ENCODE measurements around the gene ZNF296. TPM values are rescaled to one million over a fixed set of nuclear protein-coding genes. Genes with fewer than 3 reads are reported as not detected.

Gene ZNF296
- total RNA-seq, 1 experiment from 2014 or later = 9.2 TPM

GRCh38 chr19:45100846-45101252, 24.6 kb upstream of the ZNF296 start:
- no peaks in the 10 kb centered on the region for H3K27me3 ChIP-seq (ENCODE audit: insufficient read depth, low read length)
- H3K9me2 ChIP-seq (ENCODE audit: insufficient read depth) = no peaks in the 10 kb centered on the region
- peaks cover 3 to 25% of the 10 kb centered on the region in 2 experiments; a peak in 3 of 4 replicates for H3K4me1 ChIP-seq (ENCODE audit: control insufficient read depth in 1 of 2, insufficient read depth in 2 of 2, low read length in 2 of 2)
- ATAC-seq = no peak
- TF ChIP-seq POLR2AphosphoS5 (IDR thresholded peaks at IDR 0.05; ENCODE audit: low read depth, low read length) (no peak), EZH2 (IDR thresholded peaks at IDR 0.05) (no peak), FOSL1 (IDR thresholded peaks at IDR 0.05; ENCODE audit: low read depth) (no peak)
- POLR2A ChIA-PET = interaction anchor here (1.0 kb wide), 1 partner anchor 9 kb away, joined by 3 read pairs; no protein-coding TSS in a partner anchor
- DNase-seq (ENCODE audit: low read depth, low spot score) = no peak
- RAD21 ChIA-PET (ENCODE audit: low non-redundant PET in 1 of 2, low total read pairs in 2 of 2, uncharacterized antibody in 2 of 2, unreplicated experiment in 2 of 2) = no interaction called here
- peaks cover 98% of the 10 kb centered on the region for H3K79me2 ChIP-seq (ENCODE audit: insufficient read depth, low read length)
- H3K4me2 ChIP-seq (ENCODE audit: low read length) = no peak overlapping the region
- H3K9ac ChIP-seq (ENCODE audit: low read length) = no peak overlapping the region
- H3K27ac ChIP-seq (ENCODE audit: low read depth, low read length) = no peak overlapping the region
- no peak overlapping the region for H3K4me3 ChIP-seq (replicated peaks in 1 of 2; ENCODE audit: low read depth in 1 of 2, low read length in 2 of 2)
- no peak overlapping the region for H2AFZ ChIP-seq (ENCODE audit: low read depth, low read length, poor library complexity, severe bottlenecking)
- BruUV-seq (replicated peaks) = no TSS peak
- H3K36me3 ChIP-seq (ENCODE audit: control insufficient read depth in 1 of 2, insufficient read depth in 2 of 2, low read length in 2 of 2) = no peaks in the 10 kb centered on the region
- no peaks in the 10 kb centered on the region; the same call in 1 of the 2 replicates for H4K20me1 ChIP-seq (ENCODE audit: insufficient read depth)
- intact Hi-C loops (cut with micrococcal nuclease) = no loop called here
- H3K9me3 ChIP-seq (ENCODE audit: control insufficient read depth in 1 of 2, insufficient read depth in 1 of 2, low read depth in 1 of 2, low read length in 2 of 2) = no peaks in the 10 kb centered on the region
- CTCF ChIA-PET = no interaction called here

DNA sequence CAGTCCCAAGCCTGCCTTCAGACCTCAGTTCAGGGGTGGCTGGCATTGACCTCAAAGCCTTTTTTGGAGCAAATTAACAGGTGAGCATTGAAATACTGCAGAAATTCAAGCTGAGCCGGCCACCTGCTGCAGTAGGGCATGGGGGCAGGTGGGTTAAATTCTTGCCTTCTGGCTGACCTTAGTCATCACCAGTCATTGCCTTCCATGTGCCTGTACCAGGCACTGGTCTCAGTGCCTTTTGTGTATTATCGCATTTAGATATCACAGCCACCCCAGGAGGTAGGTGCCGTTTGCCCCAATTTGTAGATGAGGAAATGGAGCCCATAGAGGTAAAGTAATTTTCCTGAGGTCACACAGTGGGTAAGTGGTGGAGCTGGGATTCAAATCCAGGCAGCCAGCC, 23.9 kb upstream of the ZNF296 start:
- CTCF ChIA-PET = no interaction called here
- intact Hi-C loops (cut with micrococcal nuclease) = no loop called here
- no peak overlapping the region for H3K27ac ChIP-seq (ENCODE audit: low read depth, low read length)

More for the DNA sequence above, 23.9 kb upstream of the ZNF296 start:
- POLR2A ChIA-PET = no interaction called here
- no peaks in the 10 kb centered on the region for H3K9me3 ChIP-seq (ENCODE audit: control insufficient read depth in 1 of 2, insufficient read depth in 1 of 2, low read depth in 1 of 2, low read length in 2 of 2)
- H3K4me2 ChIP-seq (ENCODE audit: low read length) = no peak overlapping the region
- DNase-seq (ENCODE audit: low read depth, low spot score) (no peak), ATAC-seq (no peak)
- TF ChIP-seq EZH2phosphoT487 (IDR thresholded peaks at IDR 0.05; ENCODE audit: borderline replicate concordance) (no peak), ELF1 (IDR thresholded peaks at IDR 0.05; ENCODE audit: borderline replicate concordance, low read depth) (no peak), EZH2 (IDR thresholded peaks at IDR 0.05) (no peak), CEBPB (IDR thresholded peaks at IDR 0.05; ENCODE audit: low read depth) (no peak), FOSL1 (IDR thresholded peaks at IDR 0.05; ENCODE audit: low read depth) (no peak), ATF3 (IDR thresholded peaks at IDR 0.05) (no peak), SIN3A (IDR thresholded peaks at IDR 0.05; ENCODE audit: low read depth) (no peak), ZFX (IDR thresholded peaks at IDR 0.05) (no peak), EGR1 (IDR thresholded peaks at IDR 0.05; ENCODE audit: low read depth) (no peak), ZNF274 (IDR thresholded peaks at IDR 0.05; ENCODE audit: low read depth, low read length) (no peak), SRF (IDR thresholded peaks at IDR 0.05; ENCODE audit: low read depth) (no peak), YY1 (IDR thresholded peaks at IDR 0.05; ENCODE audit: extremely low read depth, insufficient replicate concordance, low read depth, low read length) (no peak), CBX3 (IDR thresholded peaks at IDR 0.05; ENCODE audit: low read depth) (no peak), JUND (IDR thresholded peaks at IDR 0.05) (no peak)
- TF ChIP-seq, protein P1, sequence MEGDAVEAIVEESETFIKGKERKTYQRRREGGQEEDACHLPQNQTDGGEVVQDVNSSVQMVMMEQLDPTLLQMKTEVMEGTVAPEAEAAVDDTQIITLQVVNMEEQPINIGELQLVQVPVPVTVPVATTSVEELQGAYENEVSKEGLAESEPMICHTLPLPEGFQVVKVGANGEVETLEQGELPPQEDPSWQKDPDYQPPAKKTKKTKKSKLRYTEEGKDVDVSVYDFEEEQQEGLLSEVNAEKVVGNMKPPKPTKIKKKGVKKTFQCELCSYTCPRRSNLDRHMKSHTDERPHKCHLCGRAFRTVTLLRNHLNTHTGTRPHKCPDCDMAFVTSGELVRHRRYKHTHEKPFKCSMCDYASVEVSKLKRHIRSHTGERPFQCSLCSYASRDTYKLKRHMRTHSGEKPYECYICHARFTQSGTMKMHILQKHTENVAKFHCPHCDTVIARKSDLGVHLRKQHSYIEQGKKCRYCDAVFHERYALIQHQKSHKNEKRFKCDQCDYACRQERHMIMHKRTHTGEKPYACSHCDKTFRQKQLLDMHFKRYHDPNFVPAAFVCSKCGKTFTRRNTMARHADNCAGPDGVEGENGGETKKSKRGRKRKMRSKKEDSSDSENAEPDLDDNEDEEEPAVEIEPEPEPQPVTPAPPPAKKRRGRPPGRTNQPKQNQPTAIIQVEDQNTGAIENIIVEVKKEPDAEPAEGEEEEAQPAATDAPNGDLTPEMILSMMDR (IDR thresholded peaks at IDR 0.05 in 2 of 3, conservative IDR thresholded peaks at IDR 0.05 in 1 of 3; ENCODE audit: borderline replicate concordance in 1 of 3, insufficient read depth in 1 of 3, low read depth in 2 of 3, low read length in 2 of 3) = no peak
- TF ChIP-seq, protein P2, sequence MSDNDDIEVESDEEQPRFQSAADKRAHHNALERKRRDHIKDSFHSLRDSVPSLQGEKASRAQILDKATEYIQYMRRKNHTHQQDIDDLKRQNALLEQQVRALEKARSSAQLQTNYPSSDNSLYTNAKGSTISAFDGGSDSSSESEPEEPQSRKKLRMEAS (IDR thresholded peaks at IDR 0.05) = no peak
- H3K4me1 ChIP-seq (ENCODE audit: control insufficient read depth in 1 of 2, insufficient read depth in 2 of 2, low read length in 2 of 2) = peaks cover 3 to 25% of the 10 kb centered on the region in 2 experiments; a peak in 3 of 4 replicates
- H4K20me1 ChIP-seq (ENCODE audit: insufficient read depth) = no peaks in the 10 kb centered on the region; the same call in 1 of the 2 replicates
- RAD21 ChIA-PET (ENCODE audit: low non-redundant PET in 1 of 2, low total read pairs in 2 of 2, uncharacterized antibody in 2 of 2, unreplicated experiment in 2 of 2) = no interaction called here
- H3K9me2 ChIP-seq (ENCODE audit: insufficient read depth) = no peaks in the 10 kb centered on the region
- no peaks in the 10 kb centered on the region for H3K27me3 ChIP-seq (ENCODE audit: insufficient read depth, low read length)
- H2AFZ ChIP-seq (ENCODE audit: low read depth, low read length, poor library complexity, severe bottlenecking) = no peak overlapping the region
- no peaks in the 10 kb centered on the region for H3K36me3 ChIP-seq (ENCODE audit: control insufficient read depth in 1 of 2, insufficient read depth in 2 of 2, low read length in 2 of 2)
- peaks cover 98% of the 10 kb centered on the region for H3K79me2 ChIP-seq (ENCODE audit: insufficient read depth, low read length)
- H3K9ac ChIP-seq (ENCODE audit: low read length) = no peak overlapping the region
- no peak overlapping the region for H3K4me3 ChIP-seq (replicated peaks in 1 of 2; ENCODE audit: low read depth in 1 of 2, low read length in 2 of 2)
- BruUV-seq (replicated peaks) = no TSS peak

All from HCT116 (cell line).